HG02610 (cell line): ENCODE measurements around the gene FOXP4.
A peak's percentile ranks its signal among the peaks of the same experiment; 100 is the strongest.

Source experiments
- ATAC-seq: cut with Tn5 transposase; IDR thresholded peaks from one replicate; pipeline ENCODE4 v1.9.1; 2021; ENCODE audit warnings: mild to moderate bottlenecking, moderate library complexity; ENCODE audit not compliant: unreplicated experiment

FOXP4 gene

GRCh38 chr6:41545703-41546474, at the start of gene FOXP4:
Gene FOXP4 (plus strand): TSS chr6:41546381. CDS start chr6:41565761, 19,380 bp downstream.
- peak; percentile 68 for ATAC-seq

GRCh38 chr6:41497573-41497972, 48.6 kb upstream of the FOXP4 start:
- no peak for ATAC-seq

GRCh38 chr6:41497994-41498393, 48.2 kb upstream of the FOXP4 start:
- no peak for ATAC-seq

GRCh38 chr6:41498968-41499599, 47.1 kb upstream of the FOXP4 start:
- ATAC-seq: no peak

- no peak for ATAC-seq
Observed at GRCh38 chr6:41500561-41500960, 45.6 kb upstream of the FOXP4 start.

- no peak for ATAC-seq
Observed at GRCh38 chr6:41502566-41502916, 43.6 kb upstream of the FOXP4 start.

- ATAC-seq: no peak
Observed at GRCh38 chr6:41502917-41503671, 43.1 kb upstream of the FOXP4 start.

- ATAC-seq: no peak
Observed at GRCh38 chr6:41503827-41504465, 42.2 kb upstream of the FOXP4 start.

- ATAC-seq: no peak
Observed at GRCh38 chr6:41504466-41505121, 41.6 kb upstream of the FOXP4 start.

GRCh38 chr6:41505122-41506049, 40.8 kb upstream of the FOXP4 start:
- peak; percentile 66 for ATAC-seq

GRCh38 chr6:41508479-41508878, 37.7 kb upstream of the FOXP4 start:
- ATAC-seq: no peak

- ATAC-seq: no peak
Observed at GRCh38 chr6:41509580-41509979, 36.6 kb upstream of the FOXP4 start.

- ATAC-seq: no peak
Observed at GRCh38 chr6:41511443-41512060, 34.6 kb upstream of the FOXP4 start.

GRCh38 chr6:41512146-41512701, 34.0 kb upstream of the FOXP4 start:
- ATAC-seq: no peak

GRCh38 chr6:41515995-41516394, 30.2 kb upstream of the FOXP4 start:
- no peak for ATAC-seq

GRCh38 chr6:41518118-41518517, 28.1 kb upstream of the FOXP4 start:
- no peak for ATAC-seq

GRCh38 chr6:41519305-41519744, 26.9 kb upstream of the FOXP4 start:
- no peak for ATAC-seq

GRCh38 chr6:41519745-41520699, 26.2 kb upstream of the FOXP4 start:
- ATAC-seq: no peak
